SKM-1 (cell line): Measurements from ENCODE around the gene TTF2.
"Not testable (repeated sequence)": the region's sequence is repeated elsewhere in the genome, so short reads cannot be mapped to it uniquely, and the experiment has no call there.

Source experiments
- DNase-seq: peaks from one replicate; lab custom pipeline; 2025; ENCODE audit not compliant: unreplicated experiment; lab: John Stamatoyannopoulos, UW

Gene TTF2

DNA sequence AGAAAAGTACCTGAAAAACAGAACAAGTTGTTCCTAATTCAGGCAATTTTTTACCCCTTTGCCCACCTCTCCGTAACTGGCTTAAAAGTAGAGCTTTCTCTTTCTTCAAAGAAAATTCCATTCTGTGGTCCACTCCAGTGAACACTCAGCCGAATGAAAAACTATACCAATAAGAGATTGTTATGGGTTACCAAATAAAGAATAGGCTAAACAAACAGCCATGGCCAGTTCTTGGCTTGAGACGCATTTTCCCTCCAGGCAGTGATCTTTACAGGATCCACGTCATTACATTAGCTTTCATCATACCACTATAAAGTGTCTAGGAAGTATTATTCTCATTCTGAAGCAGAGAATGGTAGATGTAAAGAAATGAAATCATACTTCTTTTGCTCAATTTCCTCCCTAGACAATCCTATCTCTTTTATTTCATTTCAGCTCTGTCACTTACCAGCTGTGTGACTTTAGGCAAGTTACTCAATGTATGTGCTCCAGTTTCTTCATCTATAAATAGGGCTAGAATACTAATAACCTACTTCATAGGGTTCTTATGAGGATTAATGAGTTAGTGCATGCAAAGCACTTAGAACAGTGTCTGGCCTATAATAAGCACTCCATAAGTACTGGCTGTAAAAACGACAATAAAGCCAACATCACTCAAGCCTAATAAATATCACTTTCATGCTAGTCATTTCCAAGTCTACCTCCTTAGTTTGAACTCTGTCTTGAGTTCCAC is 87.9 kb downstream of the TTF2 start:
- DNase-seq: no peak

DNA sequence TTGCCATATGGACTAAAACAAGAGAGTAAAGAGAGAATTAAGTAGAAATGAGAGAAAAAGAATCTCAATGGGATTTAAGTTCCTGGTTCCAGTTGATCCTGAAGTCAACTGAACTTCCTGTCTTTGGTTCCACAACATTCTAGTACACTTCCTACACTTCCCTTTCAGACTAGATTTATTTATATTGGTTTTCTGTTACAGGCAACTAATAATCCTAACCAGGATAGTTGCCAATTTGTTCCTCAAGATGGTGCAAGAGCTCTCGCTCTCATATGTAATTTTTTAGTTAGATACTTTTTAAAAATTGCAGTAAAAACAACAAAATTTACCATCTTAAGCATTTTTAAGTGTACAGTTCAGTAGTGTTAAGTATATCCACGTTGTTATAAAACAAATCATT is 90.2 kb downstream of the TTF2 start:
- no peak for DNase-seq

GRCh38 chr1:117151305-117151704 is 91.2 kb downstream of the TTF2 start:
- not testable (repeated sequence) for DNase-seq
